Thymus (tissue), 11 donors: ENCODE measurements around the gene HCAR3. TPM values are rescaled to one million over a fixed set of nuclear protein-coding genes. Genes with fewer than 3 reads are reported as not detected.
"Not testable (repeated sequence)": the region's sequence is repeated elsewhere in the genome, so short reads cannot be mapped to it uniquely, and the experiment has no call there.

Source experiments
- DNase-seq, 9 donors: peaks; one replicate each; pipeline ENCODE4 v3.0.0-alpha.2; 2013; ENCODE audit warnings: low spot score in 9 of 9, low read depth in 6 of 9, missing footprints in 1 of 9
- H3K27ac ChIP-seq, 2 donors: one replicate each; pipeline ENCODE4 v1.5.1; 2013; ENCODE audit warnings: control low read depth in 1 of 2, low read depth in 1 of 2, low read length in 1 of 2, mild to moderate bottlenecking in 1 of 2, moderate library complexity in 1 of 2
- H3K27me3 ChIP-seq, 2 donors: one replicate each; pipeline ENCODE4 v1.5.1; 2013; ENCODE audit warnings: low read length in 1 of 2; ENCODE audit not compliant: control insufficient read depth in 2 of 2, insufficient read depth in 1 of 2
- H3K36me3 ChIP-seq, 2 donors: one replicate each; pipeline ENCODE4 v1.5.1; 2013; ENCODE audit warnings: low read length in 1 of 2, mild to moderate bottlenecking in 1 of 2, moderate library complexity in 1 of 2; ENCODE audit not compliant: control insufficient read depth in 2 of 2, insufficient read depth in 2 of 2
- H3K4me1 ChIP-seq, 2 donors: one replicate each; pipeline ENCODE4 v1.5.1; 2013; ENCODE audit warnings: low read length in 2 of 2; ENCODE audit not compliant: control insufficient read depth in 2 of 2, insufficient read depth in 2 of 2
- H3K4me3 ChIP-seq, 2 donors: one replicate each; pipeline ENCODE4 v1.5.1; 2013; ENCODE audit warnings: low read length in 2 of 2, control low read depth in 1 of 2, mild to moderate bottlenecking in 1 of 2
- H3K9me3 ChIP-seq, 2 donors: one replicate each; pipeline ENCODE4 v1.5.1; 2013; ENCODE audit warnings: low read length in 1 of 2, mild to moderate bottlenecking in 1 of 2; ENCODE audit not compliant: control insufficient read depth in 2 of 2, insufficient read depth in 1 of 2
- WGBS: extraction: QIAGEN DNeasy Blood & Tissue Kit; methylation state at CpG from one replicate; pipeline ENCODE4 v1.1.7; 2013; 5-methylcytosine and 5-hydroxymethylcytosine counted together
- polyA plus RNA-seq: library from polyadenylated mRNA; stranded (reverse); fragments of 200-250 nt; gene quantifications from one replicate; pipeline ENCODE4 v1.2.3, GENCODE V29; 2013
- total RNA-seq: library from RNA; stranded (reverse); fragments of 120-200 nt; gene quantifications from one replicate; pipeline ENCODE4 v1.2.4, GENCODE V29; 2013
- donor health status: healthy.

Gene HCAR3
- total and polyA plus RNA-seq, 2 donors = 0.47 to 1.8 TPM

GRCh38 chr12:122726080-122726558 is 9.5 kb upstream of the HCAR3 start:
- 6% methylated on average over 5 of the region's 5 CpGs for WGBS
- peak in 3 of 9 donors; percentile 13 to 35 (median 24) for DNase-seq
- no peaks in the 10 kb centered on the region for H3K36me3 ChIP-seq
- no peak overlapping the region for H3K4me3 ChIP-seq
- H3K27ac ChIP-seq = peak overlapping the region in 1 of 2 donors; percentile 41
- H3K4me1 ChIP-seq = peaks cover 0 to 21% of the 10 kb centered on the region in 2 donors
- no peaks in the 10 kb centered on the region for H3K27me3 ChIP-seq
- peaks cover 0 to 1% of the 10 kb centered on the region in 2 donors for H3K9me3 ChIP-seq

- WGBS = 82% methylated on average over 6 of the region's 6 CpGs
- Histone ChIP-seq H3K27me3 (no peaks in the 10 kb centered on the region), H3K4me3 (no peak overlapping the region), H3K9me3 (peaks cover 0 to 1% of the 10 kb centered on the region in 2 donors), H3K4me1 (peaks cover 0 to 16% of the 10 kb centered on the region in 2 donors), H3K27ac (peak overlapping the region in 1 of 2 donors; percentile 41), H3K36me3 (no peaks in the 10 kb centered on the region)
- DNase-seq = no peak
Measured at GRCh38 chr12:122725452-122726079, 9.0 kb upstream of the HCAR3 start.

GRCh38 chr12:122724641-122725243 is 8.1 kb upstream of the HCAR3 start:
- 94% methylated on average over 12 of the region's 12 CpGs for WGBS
- Histone ChIP-seq H3K9me3 (peaks cover 0 to 1% of the 10 kb centered on the region in 2 donors), H3K27me3 (no peaks in the 10 kb centered on the region), H3K4me3 (no peak overlapping the region), H3K27ac (no peak overlapping the region), H3K4me1 (peaks cover 0 to 7% of the 10 kb centered on the region in 2 donors), H3K36me3 (no peaks in the 10 kb centered on the region)
- DNase-seq = no peak

DNA sequence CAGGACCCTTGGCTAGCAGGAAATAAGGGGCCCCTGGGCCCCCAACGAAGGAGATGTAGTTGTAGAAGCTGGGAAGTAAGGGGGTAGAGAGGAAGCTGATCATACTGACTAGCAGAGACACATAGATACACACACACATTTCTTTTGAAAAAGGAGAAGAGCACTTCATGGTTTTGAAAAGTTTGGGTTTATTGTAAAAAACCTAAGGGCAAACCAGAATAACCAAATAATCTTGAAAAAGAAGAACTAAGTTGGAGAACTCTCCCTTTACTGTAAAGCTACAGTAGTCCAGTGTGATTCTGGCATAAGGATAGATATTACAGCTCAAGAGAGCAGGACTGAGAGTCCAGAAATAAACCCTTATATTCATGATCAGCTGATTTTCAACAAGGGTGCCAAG is 5.8 kb upstream of the HCAR3 start:
- 5% methylated on average over 1 of the region's 1 CpG for WGBS
- H3K27me3 ChIP-seq = no peaks in the 10 kb centered on the region

GRCh38 chr12:122721057-122721545 is 4.5 kb upstream of the HCAR3 start:
- H3K4me1 ChIP-seq = peaks cover 0 to 8% of the 10 kb centered on the region in 2 donors
- H3K27me3 ChIP-seq = no peaks in the 10 kb centered on the region
- 94% methylated on average over 11 of the region's 11 CpGs for WGBS
- H3K36me3 ChIP-seq = no peaks in the 10 kb centered on the region
- no peak overlapping the region for H3K4me3 ChIP-seq
- no peak for DNase-seq
- no peaks in the 10 kb centered on the region for H3K9me3 ChIP-seq
- H3K27ac ChIP-seq = no peak overlapping the region

More for the DNA sequence above, 5.8 kb upstream of the HCAR3 start:
- Histone ChIP-seq H3K4me1 (peaks cover 0 to 6% of the 10 kb centered on the region in 2 donors), H3K9me3 (no peaks in the 10 kb centered on the region), H3K27ac (no peak overlapping the region), H3K4me3 (no peak overlapping the region), H3K36me3 (no peaks in the 10 kb centered on the region)
- no peak for DNase-seq

DNA sequence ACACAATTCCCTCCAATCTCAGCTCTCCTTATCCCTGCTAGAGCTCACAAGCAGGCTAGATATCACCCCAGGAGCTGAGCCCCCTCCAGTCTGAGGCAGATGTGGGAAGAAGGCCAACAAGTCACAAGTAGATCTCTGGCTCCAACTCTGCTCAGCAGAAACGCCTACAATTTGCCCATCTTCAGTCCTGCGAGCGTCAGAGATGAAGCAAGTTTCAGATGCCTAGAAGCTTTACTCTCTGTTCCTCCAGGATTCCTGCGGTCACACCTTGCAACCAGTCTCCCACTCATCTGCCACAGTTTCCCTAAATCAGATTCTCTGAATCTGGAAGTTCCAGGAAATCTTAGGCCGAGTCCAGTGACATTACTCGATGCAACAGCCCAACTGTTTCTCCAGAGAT is 1.4 kb downstream of the HCAR3 start:
- not testable (repeated sequence) for H3K27ac ChIP-seq, H3K27me3 ChIP-seq, H3K4me1 ChIP-seq, DNase-seq, H3K4me3 ChIP-seq, H3K36me3 ChIP-seq, H3K9me3 ChIP-seq
- 92% methylated on average over 6 of the region's 6 CpGs for WGBS

DNA sequence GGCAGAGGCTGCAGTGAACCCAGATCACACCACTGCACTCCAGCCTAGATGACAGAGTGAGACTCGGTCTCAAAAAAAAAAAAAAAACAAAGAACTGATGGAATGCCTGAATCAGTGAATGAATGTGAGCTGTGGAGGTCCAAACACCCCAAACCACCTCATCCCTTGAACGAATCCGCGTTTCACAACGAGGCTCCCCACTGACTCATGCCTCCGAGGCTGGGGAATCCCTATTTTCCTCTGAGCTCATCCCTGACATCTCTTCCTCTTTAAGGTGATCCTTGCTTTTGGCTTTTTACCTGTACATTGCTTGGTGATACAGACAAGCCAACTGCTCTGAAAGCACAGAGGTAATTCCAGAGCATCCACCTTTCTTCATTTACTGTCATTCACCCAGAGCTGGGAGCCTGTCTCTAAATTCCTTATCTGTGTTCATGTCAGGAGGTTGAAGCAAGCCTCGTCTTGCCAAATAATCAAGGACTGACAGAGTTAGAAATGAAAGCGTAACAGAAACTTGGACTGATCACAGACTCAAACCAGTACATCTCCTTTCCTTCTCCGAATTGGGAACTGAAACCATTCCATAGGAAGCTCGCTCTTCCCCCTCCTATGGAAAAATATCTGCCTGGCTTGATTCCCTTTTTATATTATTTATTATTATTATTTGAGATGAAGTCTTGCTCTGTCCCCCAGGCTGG is 3.0 kb downstream of the HCAR3 start:
- not testable (repeated sequence) for H3K9me3 ChIP-seq, H3K27me3 ChIP-seq, H3K4me1 ChIP-seq, DNase-seq, H3K4me3 ChIP-seq, H3K36me3 ChIP-seq, H3K27ac ChIP-seq
- WGBS = 89% methylated on average over 3 of the region's 10 CpGs

DNA sequence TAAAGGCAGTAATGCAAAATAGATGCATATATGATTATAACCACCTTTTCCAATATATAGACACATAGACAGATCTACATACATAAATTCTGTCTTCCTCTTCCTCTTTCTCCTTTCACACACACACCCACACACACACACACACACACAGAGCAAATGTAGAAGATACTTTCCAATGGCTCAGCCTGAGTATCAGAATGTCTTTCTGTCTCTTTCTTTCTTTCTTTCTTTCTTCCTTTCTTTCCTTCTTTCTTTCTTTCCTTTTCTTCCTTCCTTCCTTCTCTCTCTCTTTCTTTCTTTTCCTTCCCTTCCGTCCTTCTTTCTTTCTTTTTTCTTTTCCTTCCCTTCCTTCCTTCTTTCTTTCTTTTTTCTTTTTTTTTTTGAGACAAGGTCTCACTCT is 5.3 kb downstream of the HCAR3 start:
- H3K9me3 ChIP-seq, H3K36me3 ChIP-seq, H3K4me1 ChIP-seq, H3K27ac ChIP-seq, H3K27me3 ChIP-seq, DNase-seq, H3K4me3 ChIP-seq: not testable (repeated sequence)
- 98% methylated on average over 1 of the region's 1 CpG for WGBS

GRCh38 chr12:122710341-122710740 is 6.3 kb downstream of the HCAR3 start:
- H3K9me3 ChIP-seq, DNase-seq, H3K36me3 ChIP-seq, H3K27ac ChIP-seq, H3K27me3 ChIP-seq, H3K4me1 ChIP-seq, H3K4me3 ChIP-seq: not testable (repeated sequence)
- WGBS = 97% methylated on average over 2 of the region's 2 CpGs
